Transverse colon (tissue), 4 donors: ENCODE results near the gene STEAP2. TPM values are rescaled to one million over a fixed set of nuclear protein-coding genes. Genes with fewer than 3 reads are reported as not detected.

Source experiments
- DNase-seq: peaks from one replicate; pipeline ENCODE4 v3.0.0-alpha.2; 2019
- H3K27ac ChIP-seq, 4 donors: fragments of 200-600 bp; sonication (generic); 2 replicates each; pipeline ENCODE4 v1.5.1; 2016 to 2018; ENCODE audit warnings: inconsistent platforms in 4 of 4
- H3K27me3 ChIP-seq: fragments of 200-600 bp; sonication (generic); 2 replicates; pipeline ENCODE4 v1.5.1; 2017; ENCODE audit warnings: inconsistent platforms
- H3K36me3 ChIP-seq, 4 donors: fragments of 200-600 bp; sonication (generic); 2 replicates each; pipeline ENCODE4 v1.5.1; 2017 to 2019; ENCODE audit warnings: inconsistent platforms in 4 of 4
- H3K4me1 ChIP-seq, 4 donors: fragments of 200-600 bp; sonication (generic); 2 replicates each; pipeline ENCODE4 v1.5.1; 2017 to 2020; ENCODE audit warnings: inconsistent platforms in 4 of 4
- H3K4me3 ChIP-seq, 4 donors: fragments of 200-600 bp; sonication (generic); 1 replicate in 1 of 4; 2 replicates in 3 of 4; pipeline versions ENCODE4 v1.5.1 to v1.6.1; 2017 to 2019; ENCODE audit warnings: inconsistent platforms in 4 of 4
- H3K9me3 ChIP-seq, 2 donors: fragments of 200-600 bp; sonication (generic); 2 replicates each; pipeline ENCODE4 v1.5.1; 2017 to 2019; ENCODE audit warnings: inconsistent platforms in 2 of 2
- EP300 ChIP-seq: sonication (generic); formaldehyde crosslinking; IDR thresholded peaks from one replicate; pipeline ENCODE4 v1.6.1; 2017; ENCODE audit warnings: antibody characterized with exemption, low read depth
- POLR2A ChIP-seq: fragments of 450-650 bp; IDR thresholded peaks from one replicate; pipeline ENCODE4 v1.6.1; 2016; ENCODE audit warnings: antibody characterized with exemption, mild to moderate bottlenecking, moderate library complexity
- POLR2AphosphoS5 ChIP-seq, 3 donors: sonication (generic); formaldehyde crosslinking; IDR thresholded peaks; one replicate each; pipeline ENCODE4 v1.6.1; 2016; ENCODE audit warnings: antibody characterized with exemption in 3 of 3
- WGBS, 2 donors: methylation state at CpG; one replicate each; pipeline ENCODE4 v1.1.5; 2018; ENCODE audit warnings: low coverage in 1 of 2; 5-methylcytosine and 5-hydroxymethylcytosine counted together
- in situ Hi-C, 4 donors: fragments of 200-750 bp; cut with MboI; loops; one replicate each; pipeline versions ENCODE4 v1.15.0 to v1.15.1; 2017; ENCODE audit warnings: low sequenced_read_pairs in 3 of 4, low pct_ligation_motif_present in 1 of 4, low pct_unique_long_range_greater_than_20kb in 1 of 4
- intact Hi-C: fragments of 100-400 bp; cut with DNase I; formaldehyde crosslinking; loops from one replicate; pipeline ENCODE4 v1.15.1; 2023; ENCODE audit warnings: low total_unique reads
- total RNA-seq, 4 donors: library from RNA; depleted of rRNA; stranded (reverse); fragments of >200 nt; gene quantifications; one replicate each; pipeline ENCODE4 v1.1.0, GENCODE V29; 2016
- TF ChIP-seq, protein P1 (sequence below), 5 experiments: fragments of 200-600 bp in 3 of 5; fragments of 450-650 bp in 2 of 5; sonication (generic) in 3 of 5; IDR thresholded peaks; 1 replicate in 2 of 5; 2 replicates in 3 of 5; pipeline ENCODE4 v1.5.1; 2016 to 2017; ENCODE audit warnings: antibody characterized with exemption in 5 of 5, inconsistent platforms in 3 of 5, mild to moderate bottlenecking in 2 of 5, moderate library complexity in 1 of 5

Gene STEAP2
- total RNA-seq, 4 donors from 2014 or later: 9.2 to 42.9 (median 27.9) TPM

DNA sequence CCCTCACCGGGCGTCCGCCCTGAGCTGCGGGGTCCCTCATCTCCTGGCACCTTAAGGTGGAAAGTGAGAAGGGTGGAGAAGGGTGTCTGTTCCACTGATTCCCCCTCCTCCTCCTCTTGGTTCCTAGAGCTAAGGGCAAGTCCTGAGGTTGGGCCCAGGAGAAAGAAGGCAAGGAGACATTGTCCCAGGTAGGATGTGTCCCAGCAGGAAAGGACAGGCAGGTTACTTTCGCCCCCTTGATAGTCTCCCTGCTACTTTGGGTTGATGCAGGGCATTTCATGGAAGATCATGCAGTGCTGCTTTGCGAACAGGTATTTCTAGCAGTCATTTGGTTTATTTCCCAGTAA, 582 bp downstream of the STEAP2 start:
- Histone ChIP-seq H3K36me3 (no peaks in the 10 kb centered on the region), H3K9me3 (no peaks in the 10 kb centered on the region), H3K4me1 (peaks cover 0 to 15% (median 1%) of the 10 kb centered on the region in 4 donors), H3K4me3 (peak overlapping the region; percentile 60 to 83 (median 63)), H3K27ac (peak overlapping the region; percentile 84 to 90 (median 87)), H3K27me3 (peaks cover 6% of the 10 kb centered on the region)
- TF ChIP-seq POLR2AphosphoS5 (IDR thresholded peaks at IDR 0.05): no peak
- no peak for TF ChIP-seq EP300
- TF ChIP-seq, protein P1, sequence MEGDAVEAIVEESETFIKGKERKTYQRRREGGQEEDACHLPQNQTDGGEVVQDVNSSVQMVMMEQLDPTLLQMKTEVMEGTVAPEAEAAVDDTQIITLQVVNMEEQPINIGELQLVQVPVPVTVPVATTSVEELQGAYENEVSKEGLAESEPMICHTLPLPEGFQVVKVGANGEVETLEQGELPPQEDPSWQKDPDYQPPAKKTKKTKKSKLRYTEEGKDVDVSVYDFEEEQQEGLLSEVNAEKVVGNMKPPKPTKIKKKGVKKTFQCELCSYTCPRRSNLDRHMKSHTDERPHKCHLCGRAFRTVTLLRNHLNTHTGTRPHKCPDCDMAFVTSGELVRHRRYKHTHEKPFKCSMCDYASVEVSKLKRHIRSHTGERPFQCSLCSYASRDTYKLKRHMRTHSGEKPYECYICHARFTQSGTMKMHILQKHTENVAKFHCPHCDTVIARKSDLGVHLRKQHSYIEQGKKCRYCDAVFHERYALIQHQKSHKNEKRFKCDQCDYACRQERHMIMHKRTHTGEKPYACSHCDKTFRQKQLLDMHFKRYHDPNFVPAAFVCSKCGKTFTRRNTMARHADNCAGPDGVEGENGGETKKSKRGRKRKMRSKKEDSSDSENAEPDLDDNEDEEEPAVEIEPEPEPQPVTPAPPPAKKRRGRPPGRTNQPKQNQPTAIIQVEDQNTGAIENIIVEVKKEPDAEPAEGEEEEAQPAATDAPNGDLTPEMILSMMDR (IDR thresholded peaks at IDR 0.05): no peak
- TF ChIP-seq POLR2A: no peak
- intact Hi-C loops (no loop called here), in situ Hi-C loops (no loop called here)
- no peak for DNase-seq
- 18 to 30% methylated on average over 2 to 6 of the region's 6 CpGs for WGBS, 2 donors

DNA sequence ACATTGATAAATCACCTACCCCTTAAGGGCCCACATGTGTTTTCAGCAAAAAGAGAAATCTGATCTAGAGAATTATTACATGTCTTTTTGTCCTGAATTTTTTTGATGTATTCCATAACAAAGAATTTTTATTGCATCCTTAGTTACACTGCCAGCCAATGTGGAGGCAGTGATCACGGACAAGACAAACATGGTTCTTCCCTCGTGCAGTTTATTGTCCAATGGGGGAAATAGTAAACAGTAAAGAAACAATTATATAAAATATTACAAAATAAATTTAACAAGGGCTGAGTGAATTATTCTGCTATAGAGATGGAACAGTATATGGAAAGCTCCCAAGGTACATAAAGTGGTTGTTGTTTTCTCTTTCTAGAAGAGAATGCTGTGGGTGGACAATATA, 2.0 kb downstream of the STEAP2 start:
- WGBS, 2 donors: 52% methylated on average over 2 of the region's 2 CpGs
- in situ Hi-C loops: no loop called here
- TF ChIP-seq, protein P1 (IDR thresholded peaks at IDR 0.05): no peak
- TF ChIP-seq POLR2A (no peak), POLR2AphosphoS5 (IDR thresholded peaks at IDR 0.05) (no peak), EP300 (no peak)
- H3K27me3 ChIP-seq: peaks cover 6% of the 10 kb centered on the region
- intact Hi-C loops: no loop called here
- H3K4me1 ChIP-seq: peaks cover 0 to 15% (median 1%) of the 10 kb centered on the region in 4 donors
- peak overlapping the region in 1 of 4 donors; percentile 90 for H3K27ac ChIP-seq
- no peaks in the 10 kb centered on the region for H3K9me3 ChIP-seq
- no peaks in the 10 kb centered on the region for H3K36me3 ChIP-seq
- H3K4me3 ChIP-seq: no peak overlapping the region
- DNase-seq: no peak

DNA sequence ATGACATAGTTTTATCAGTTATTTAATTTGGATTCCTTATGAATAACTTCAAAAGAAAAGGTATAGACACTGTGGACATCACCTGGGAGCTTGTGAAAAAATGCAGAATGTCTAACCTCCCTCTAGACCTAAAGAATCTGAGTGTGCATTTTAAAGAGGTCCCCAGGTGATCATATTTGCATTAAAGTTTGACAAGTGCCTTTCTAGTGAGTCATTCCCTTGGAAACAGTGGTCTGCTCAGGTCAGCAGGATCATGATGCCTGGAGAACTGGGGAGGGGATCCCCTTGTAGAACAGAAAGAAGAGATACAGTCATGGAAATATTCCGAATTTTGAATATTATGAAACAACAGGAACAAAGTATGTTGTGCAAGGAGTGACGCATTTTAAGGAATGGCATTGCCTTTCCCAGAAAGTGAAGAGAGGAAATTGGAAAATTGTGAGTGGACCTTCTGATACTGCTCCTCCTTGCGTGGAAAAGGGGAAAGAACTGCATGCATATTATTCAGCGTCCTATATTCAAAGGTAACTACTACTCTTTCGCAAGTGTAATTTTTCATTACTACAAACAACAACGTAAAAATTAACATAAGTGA, 4.6 kb downstream of the STEAP2 start:
- H3K27ac ChIP-seq: no peak overlapping the region
- DNase-seq: no peak
- WGBS, 2 donors: 84 to 97% methylated on average over 6 of the region's 6 CpGs
- H3K36me3 ChIP-seq: no peaks in the 10 kb centered on the region
- in situ Hi-C loops (no loop called here), intact Hi-C loops (no loop called here)
- no peaks in the 10 kb centered on the region for H3K9me3 ChIP-seq
- H3K27me3 ChIP-seq: peaks cover 2% of the 10 kb centered on the region
- no peak overlapping the region for H3K4me3 ChIP-seq
- TF ChIP-seq, protein P1 (IDR thresholded peaks at IDR 0.05): no peak
- no peak for TF ChIP-seq EP300
- no peak for TF ChIP-seq POLR2A
- TF ChIP-seq POLR2AphosphoS5 (IDR thresholded peaks at IDR 0.05): no peak
- peaks cover 0 to 10% (median 1%) of the 10 kb centered on the region in 4 donors for H3K4me1 ChIP-seq

DNA sequence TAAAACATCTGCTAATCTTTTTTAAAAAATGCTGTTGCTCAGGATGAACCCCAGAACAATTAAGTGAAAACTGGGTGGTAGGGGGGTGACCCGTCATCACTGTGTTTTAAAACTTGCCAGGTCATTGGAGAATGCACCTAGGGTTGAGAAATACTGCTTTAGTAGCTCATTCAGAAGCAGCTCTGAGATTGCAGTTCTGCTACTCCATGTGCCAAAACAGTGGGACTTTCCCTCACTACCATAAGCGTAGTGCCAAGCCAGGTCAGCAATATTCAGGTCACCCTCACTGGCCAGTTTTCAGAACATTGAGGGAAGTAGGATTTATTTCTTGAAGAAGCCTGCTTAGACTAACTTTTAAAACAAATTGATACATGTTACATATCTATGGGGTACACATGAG, 5.2 kb downstream of the STEAP2 start:
- TF ChIP-seq EP300 (no peak), POLR2AphosphoS5 (IDR thresholded peaks at IDR 0.05) (no peak), POLR2A (no peak)
- TF ChIP-seq, protein P1 (IDR thresholded peaks at IDR 0.05): no peak
- intact Hi-C loops: no loop called here

More for the DNA sequence above, 5.2 kb downstream of the STEAP2 start:
- Histone ChIP-seq H3K4me1 (peaks cover 0 to 8% (median 1%) of the 10 kb centered on the region in 4 donors), H3K27me3 (no peaks in the 10 kb centered on the region), H3K4me3 (no peak overlapping the region), H3K9me3 (no peaks in the 10 kb centered on the region), H3K36me3 (no peaks in the 10 kb centered on the region), H3K27ac (no peak overlapping the region)
- in situ Hi-C loops: no loop called here
- 88 to 100% methylated on average over 1 to 2 of the region's 2 CpGs for WGBS, 2 donors
- no peak for DNase-seq
